Vagina (tissue), 2 donors: ENCODE results near the gene MEGF9.

Source experiments
- POLR2A ChIP-seq, 2 donors: fragments of 450-650 bp; IDR thresholded peaks; one replicate each; pipeline ENCODE4 v1.6.1; 2017; ENCODE audit warnings: antibody characterized with exemption in 2 of 2, mild to moderate bottlenecking in 2 of 2, moderate library complexity in 2 of 2
- TF ChIP-seq, protein P1 (sequence below), 3 experiments: fragments of 450-650 bp in 2 of 3; fragments of 200-600 bp in 1 of 3; sonication (generic) in 1 of 3; IDR thresholded peaks; one replicate each; pipeline ENCODE4 v1.5.1; 2017 to 2019; ENCODE audit warnings: antibody characterized with exemption in 3 of 3, mild to moderate bottlenecking in 2 of 3, moderate library complexity in 2 of 3

- TF ChIP-seq, protein P1, sequence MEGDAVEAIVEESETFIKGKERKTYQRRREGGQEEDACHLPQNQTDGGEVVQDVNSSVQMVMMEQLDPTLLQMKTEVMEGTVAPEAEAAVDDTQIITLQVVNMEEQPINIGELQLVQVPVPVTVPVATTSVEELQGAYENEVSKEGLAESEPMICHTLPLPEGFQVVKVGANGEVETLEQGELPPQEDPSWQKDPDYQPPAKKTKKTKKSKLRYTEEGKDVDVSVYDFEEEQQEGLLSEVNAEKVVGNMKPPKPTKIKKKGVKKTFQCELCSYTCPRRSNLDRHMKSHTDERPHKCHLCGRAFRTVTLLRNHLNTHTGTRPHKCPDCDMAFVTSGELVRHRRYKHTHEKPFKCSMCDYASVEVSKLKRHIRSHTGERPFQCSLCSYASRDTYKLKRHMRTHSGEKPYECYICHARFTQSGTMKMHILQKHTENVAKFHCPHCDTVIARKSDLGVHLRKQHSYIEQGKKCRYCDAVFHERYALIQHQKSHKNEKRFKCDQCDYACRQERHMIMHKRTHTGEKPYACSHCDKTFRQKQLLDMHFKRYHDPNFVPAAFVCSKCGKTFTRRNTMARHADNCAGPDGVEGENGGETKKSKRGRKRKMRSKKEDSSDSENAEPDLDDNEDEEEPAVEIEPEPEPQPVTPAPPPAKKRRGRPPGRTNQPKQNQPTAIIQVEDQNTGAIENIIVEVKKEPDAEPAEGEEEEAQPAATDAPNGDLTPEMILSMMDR (IDR thresholded peaks at IDR 0.05), result no peak
- no peak for TF ChIP-seq POLR2A (IDR thresholded peaks at IDR 0.05)
Observed at GRCh38 chr9:120676767-120677402, 37.4 kb downstream of the MEGF9 start.
